Stimulated activated CD4-positive, alpha-beta T cell treated with anti-CD3 and anti-CD28 coated beads, Interleukin-2, amount 100 ng/mL, for 48 hours (primary cell): ENCODE measurements around the gene EPHA5.

Experiments
- DNase-seq, 2 donors: peaks; one replicate each; pipeline ENCODE4 v3.0.0-alpha.2; 2020

EPHA5 gene

DNA sequence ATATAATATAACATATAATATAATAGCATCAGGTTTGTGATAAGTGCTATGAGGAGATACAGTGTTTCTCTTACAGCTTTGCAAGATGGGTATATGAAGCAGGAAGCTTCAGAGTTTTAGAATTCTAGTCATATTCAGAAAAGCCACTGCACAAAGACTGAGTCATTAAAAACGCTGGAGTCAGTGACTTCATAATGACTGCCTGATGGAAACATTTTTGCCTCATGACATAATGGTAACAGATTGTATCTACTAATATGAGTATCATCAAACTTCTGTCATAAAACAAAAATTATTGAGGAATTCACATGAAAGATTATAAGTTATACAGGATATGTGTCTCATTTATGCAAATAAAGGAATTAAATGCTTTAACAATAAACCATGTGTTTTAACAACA is 46.8 kb downstream of the EPHA5 start:
- no peak for DNase-seq

GRCh38 chr4:65617416-65617815 is 52.9 kb downstream of the EPHA5 start:
- no peak for DNase-seq

DNA sequence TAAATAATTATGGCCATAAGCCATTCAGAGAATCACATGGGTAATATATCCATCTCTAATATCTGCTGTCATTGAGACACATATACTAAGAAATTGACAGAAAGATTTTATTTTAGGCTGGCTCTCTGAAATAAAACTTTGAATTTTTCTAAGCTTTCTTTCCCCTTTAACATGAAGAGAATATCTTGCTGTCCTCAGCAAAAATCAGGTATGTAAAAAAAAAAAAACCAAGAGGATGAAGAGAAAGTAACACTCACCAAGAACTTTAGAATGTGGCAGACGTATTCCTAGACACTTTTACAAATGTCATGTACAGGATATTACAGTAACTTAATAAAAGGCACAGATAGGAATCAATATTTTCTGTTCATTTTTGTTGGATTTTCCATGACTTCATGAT is 65.8 kb downstream of the EPHA5 start:
- no peak for DNase-seq

DNA sequence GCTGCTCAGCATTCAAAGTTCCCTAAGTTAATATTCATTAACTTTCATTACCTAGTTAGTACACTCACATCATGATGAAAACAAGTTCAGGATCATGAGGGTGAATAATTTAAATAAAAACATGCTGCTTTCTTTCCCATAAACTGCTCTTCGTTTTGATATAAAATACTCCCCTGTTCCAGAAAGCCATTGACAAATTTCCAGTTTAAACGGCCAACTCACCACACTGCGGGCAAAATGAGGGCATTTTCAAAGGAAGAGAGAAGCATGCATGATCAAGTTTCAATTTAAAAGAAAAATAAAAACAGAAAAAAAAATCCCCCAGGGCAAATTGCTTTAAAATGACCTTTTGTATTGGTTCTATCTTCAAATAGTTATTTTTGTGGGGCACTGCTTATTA is 69.6 kb downstream of the EPHA5 start:
- DNase-seq = no peak

- no peak for DNase-seq
Observed at GRCh38 chr4:65599340-65599739, 70.9 kb downstream of the EPHA5 start.

GRCh38 chr4:65597697-65598096 is 72.6 kb downstream of the EPHA5 start:
- DNase-seq = no peak

DNA sequence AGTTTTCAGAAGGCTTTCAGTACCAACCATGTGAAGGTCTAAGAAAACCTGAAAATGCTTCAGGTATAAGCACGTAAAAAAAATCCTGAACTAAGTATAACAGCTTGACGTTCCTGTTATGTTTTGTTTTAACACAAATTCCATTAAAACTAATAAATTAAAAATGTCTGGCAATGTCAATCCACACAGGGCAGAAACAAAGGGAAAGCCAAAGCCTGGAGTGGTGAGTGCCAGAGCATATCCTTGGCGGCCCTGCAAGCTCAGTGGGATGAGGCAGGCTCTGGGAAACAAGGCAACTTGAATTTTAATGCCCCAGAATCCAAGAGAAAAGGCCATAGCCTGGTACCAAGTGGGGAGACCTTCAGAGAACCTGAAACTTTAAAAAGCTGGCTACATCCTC is 78.2 kb downstream of the EPHA5 start:
- no peak for DNase-seq

- DNase-seq = no peak
Observed at GRCh38 chr4:65589921-65590320, 80.4 kb downstream of the EPHA5 start.

DNA sequence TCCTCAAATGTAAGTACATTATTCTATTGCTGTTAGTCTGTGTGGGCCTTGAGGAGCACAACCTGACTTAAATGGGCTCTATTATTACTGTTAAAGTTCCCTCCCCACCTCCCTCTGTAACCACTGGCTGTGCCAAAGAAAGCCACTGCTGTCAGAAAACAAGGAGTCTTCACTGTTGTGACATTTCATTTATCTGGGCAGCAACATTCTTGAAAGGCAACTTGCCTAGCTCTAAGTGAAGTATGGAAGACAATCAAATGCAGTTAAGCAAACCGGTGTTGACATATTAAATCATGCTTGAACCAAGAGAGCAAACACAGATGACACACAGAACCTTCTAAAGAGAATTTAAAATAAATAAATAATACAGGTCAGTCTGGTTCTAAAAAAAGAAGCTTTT is 81.0 kb downstream of the EPHA5 start:
- no peak for DNase-seq

DNA sequence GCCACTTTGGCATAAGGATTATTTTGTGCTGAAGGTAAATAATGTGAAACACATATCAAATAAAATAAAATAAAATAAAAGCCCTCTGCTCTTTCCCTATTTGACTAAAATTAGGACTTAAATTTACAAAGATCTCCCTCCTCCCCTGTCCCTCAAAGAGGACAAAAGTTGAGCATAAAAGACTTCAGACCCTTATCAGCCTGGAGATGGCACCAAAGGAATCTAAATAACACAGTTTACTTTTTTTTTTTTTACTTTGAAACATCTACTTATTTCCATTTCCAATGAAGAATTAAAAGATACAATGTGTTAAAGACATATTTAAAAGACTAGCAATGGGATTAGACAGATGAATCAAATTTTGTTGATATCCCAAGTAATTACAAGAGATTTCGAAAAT is 89.7 kb downstream of the EPHA5 start:
- no peak for DNase-seq

DNA sequence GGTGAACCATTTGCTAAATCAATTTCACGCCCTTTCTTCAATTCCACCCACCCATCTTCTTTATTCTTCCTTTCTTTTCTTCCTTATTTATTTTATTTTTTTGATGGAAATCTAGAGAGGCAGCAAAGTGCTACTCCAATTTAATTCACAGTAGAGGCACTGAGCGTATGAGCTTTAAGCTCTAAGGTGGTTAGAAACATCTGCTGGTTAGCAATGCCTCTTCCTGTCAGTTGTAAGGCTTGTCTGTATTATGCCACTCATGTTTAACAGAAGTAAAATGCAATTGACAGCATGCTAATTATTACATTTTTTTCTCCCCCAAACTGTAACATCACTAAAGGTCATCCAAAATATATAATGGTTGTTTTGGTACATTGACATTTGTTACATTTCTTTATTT is 103.8 kb downstream of the EPHA5 start:
- no peak for DNase-seq

- no peak for DNase-seq
Observed at GRCh38 chr4:65561164-65561563, 109.1 kb downstream of the EPHA5 start.

DNA sequence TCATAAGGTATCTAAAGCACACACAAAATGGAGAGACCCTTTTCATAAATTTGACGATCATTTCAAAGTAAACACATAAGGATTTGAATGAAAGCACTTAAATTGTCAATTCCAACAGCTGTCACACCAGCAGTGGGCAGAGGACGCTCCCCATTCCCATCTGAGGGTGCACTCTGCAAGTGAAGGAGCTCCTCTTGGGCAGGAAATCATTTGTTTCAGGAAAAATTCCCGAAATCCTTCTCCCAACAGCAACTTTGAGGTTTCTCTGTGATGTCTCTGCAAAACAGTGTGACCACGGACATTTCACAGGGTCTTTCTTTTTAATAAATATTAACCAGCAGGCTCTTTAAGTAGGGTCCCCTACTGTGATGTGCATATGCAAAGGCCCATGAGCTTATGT is 111.0 kb downstream of the EPHA5 start:
- no peak for DNase-seq

GRCh38 chr4:65552057-65552456 is 118.2 kb downstream of the EPHA5 start:
- no peak for DNase-seq

- no peak for DNase-seq
Observed at GRCh38 chr4:65550500-65550899, 119.8 kb downstream of the EPHA5 start.

- no peak for DNase-seq
Observed at GRCh38 chr4:65546882-65547416, 123.3 kb downstream of the EPHA5 start.

GRCh38 chr4:65538571-65538970 is 131.7 kb downstream of the EPHA5 start:
- no peak for DNase-seq

- DNase-seq = no peak
Observed at GRCh38 chr4:65535113-65535512, 135.2 kb downstream of the EPHA5 start.

- DNase-seq = no peak
Observed at GRCh38 chr4:65521666-65522065, 148.6 kb downstream of the EPHA5 start.

DNA sequence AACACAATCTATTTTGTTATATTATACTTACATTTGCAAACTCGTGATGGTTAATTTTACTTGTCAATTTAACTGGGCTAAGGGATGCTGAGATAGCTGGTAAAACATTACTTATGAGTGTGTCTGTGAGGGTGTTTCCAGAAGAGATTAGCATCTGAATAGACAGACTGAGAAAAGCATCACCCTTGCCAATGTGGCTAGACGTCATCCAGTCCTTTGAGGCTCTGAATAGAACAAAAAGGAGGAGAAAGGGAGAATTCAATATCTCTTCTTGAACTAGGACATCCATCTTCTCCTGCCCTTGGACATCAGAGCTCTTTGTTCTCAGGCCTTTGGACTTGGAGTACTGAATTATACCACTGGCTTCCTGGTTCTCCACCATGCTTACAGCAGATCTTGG is 154.6 kb downstream of the EPHA5 start:
- DNase-seq = no peak

DNA sequence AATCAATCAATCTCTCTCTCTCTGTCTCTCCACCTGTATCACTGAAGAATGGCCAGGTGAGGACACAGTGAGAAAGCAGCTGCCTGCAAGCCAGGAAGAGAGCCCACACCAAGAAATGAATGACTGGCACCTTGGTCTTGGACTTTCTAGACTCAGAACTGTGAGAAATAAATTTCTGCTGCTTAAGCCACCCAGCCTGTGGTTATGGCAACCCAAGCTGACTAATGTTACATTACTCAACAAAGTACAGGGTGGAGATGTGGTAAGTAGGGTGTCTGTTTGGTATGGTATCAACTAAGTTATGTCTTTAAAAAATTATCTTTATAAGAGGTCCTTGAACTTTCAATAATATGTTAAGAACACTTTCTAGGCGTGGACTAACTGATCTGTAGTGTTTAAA is 159.3 kb downstream of the EPHA5 start:
- DNase-seq = no peak

GRCh38 chr4:65508168-65508567 is 162.1 kb downstream of the EPHA5 start:
- no peak for DNase-seq

- DNase-seq = no peak
Observed at GRCh38 chr4:65502131-65502701, 168.1 kb downstream of the EPHA5 start.

DNA sequence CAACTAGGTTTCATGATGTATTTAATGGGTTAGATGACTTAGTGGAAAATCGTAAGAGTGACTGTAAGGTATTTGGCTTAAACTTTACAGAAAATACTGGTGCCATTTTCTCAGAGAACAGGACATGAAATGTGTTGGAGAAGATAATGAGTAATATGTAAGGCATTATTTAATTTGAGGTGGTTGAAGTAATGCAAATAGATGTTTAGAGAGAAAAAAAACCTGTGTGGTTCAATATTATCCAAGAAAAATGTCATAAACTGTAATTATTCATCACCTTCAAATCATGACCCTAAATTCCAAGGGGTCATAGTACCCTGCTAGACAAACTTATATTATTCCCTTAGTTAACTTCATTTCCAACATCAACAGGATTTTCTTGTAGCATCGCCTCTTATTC is 171.7 kb downstream of the EPHA5 start:
- DNase-seq = no peak

DNA sequence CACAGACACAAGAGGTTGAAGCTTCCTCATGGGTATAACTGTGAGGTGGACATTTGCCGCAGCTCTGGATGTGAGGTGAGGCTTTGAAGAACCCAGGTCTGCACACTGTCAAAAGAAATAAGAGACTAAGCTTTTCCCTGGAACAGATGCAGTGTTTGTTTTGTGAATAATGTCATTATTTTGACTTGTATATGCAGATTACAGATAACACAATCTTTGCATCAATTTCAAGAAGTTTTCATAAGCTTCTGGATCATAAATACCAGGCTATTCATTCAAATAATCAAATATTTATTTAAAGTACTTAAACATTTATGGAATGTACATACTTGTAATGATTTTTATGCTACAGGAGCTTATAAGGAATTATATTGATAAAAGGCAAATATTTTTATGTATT is 174.8 kb downstream of the EPHA5 start:
- no peak for DNase-seq

DNA sequence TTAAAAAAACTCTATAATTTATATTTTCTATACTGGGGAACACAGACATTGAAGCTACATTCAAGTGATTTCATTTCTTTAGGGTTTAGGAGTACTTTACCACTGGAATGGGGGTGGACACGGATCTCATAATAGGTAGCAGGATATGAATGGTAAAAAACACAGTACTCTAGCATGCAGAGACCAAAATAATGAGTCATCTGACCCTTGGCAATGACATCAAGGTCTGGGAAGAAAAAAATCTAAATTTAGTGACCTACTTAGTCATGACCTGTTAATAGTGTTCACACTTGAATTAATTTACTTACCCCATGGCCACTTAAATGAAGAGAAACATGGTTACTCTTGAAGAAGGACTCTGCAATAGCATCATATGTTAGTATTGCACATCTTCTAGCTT is 187.9 kb downstream of the EPHA5 start:
- no peak for DNase-seq
